GM23248 (cell line): ENCODE measurements around the gene RBM4B. TPM values are rescaled to one million over a fixed set of nuclear protein-coding genes. Genes with fewer than 3 reads are reported as not detected.

Experiments
- DNase-seq: peaks from one replicate; pipeline ENCODE4 v3.0.0-alpha.2; 2015
- H2AFZ ChIP-seq: fragments of 200-600 bp; sonication (generic); 2 replicates; pipeline ENCODE4 v1.6.1; 2016; ENCODE audit warnings: antibody characterized with exemption
- H3F3A ChIP-seq: fragments of 200-600 bp; sonication (generic); 2 replicates; pipeline ENCODE4 v1.6.1; 2016; ENCODE audit warnings: mild to moderate bottlenecking, antibody characterized with exemption, mixed run types; ENCODE audit not compliant: insufficient read depth
- H3K27ac ChIP-seq: fragments of 200-600 bp; sonication (generic); 2 replicates; pipeline ENCODE4 v1.5.1; 2016; ENCODE audit warnings: mild to moderate bottlenecking
- H3K27me3 ChIP-seq: fragments of 200-600 bp; sonication (generic); replicated peaks from 2 replicates; pipeline ENCODE4 v1.6.1; 2016; ENCODE audit warnings: mild to moderate bottlenecking; ENCODE audit not compliant: insufficient read depth
- H3K36me3 ChIP-seq: fragments of 200-600 bp; sonication (generic); 2 replicates; pipeline ENCODE4 v1.6.1; 2016; ENCODE audit warnings: low read depth, mild to moderate bottlenecking
- H3K4me1 ChIP-seq: fragments of 200-600 bp; sonication (generic); 2 replicates; pipeline ENCODE4 v1.6.1; 2016; ENCODE audit warnings: mild to moderate bottlenecking; ENCODE audit not compliant: insufficient read depth
- H3K4me2 ChIP-seq: fragments of 200-600 bp; sonication (generic); one replicate; pipeline ENCODE4 v1.6.1; 2016; ENCODE audit warnings: mild to moderate bottlenecking; ENCODE audit not compliant: unreplicated experiment
- H3K4me3 ChIP-seq: fragments of 200-600 bp; sonication (generic); 2 replicates; pipeline ENCODE4 v1.5.1; 2016; ENCODE audit warnings: mild to moderate bottlenecking
- H3K79me2 ChIP-seq: fragments of 200-600 bp; sonication (generic); 2 replicates; pipeline ENCODE4 v1.6.1; 2016; ENCODE audit warnings: mild to moderate bottlenecking; ENCODE audit not compliant: insufficient read depth
- H3K9ac ChIP-seq: fragments of 200-600 bp; sonication (generic); 2 replicates; pipeline ENCODE4 v1.6.1; 2016; ENCODE audit warnings: mild to moderate bottlenecking
- H3K9me2 ChIP-seq: fragments of 200-600 bp; sonication (generic); 2 replicates; pipeline ENCODE4 v1.6.1; 2016; ENCODE audit warnings: mixed run types, mild to moderate bottlenecking, moderate library complexity; ENCODE audit not compliant: insufficient read depth
- H3K9me3 ChIP-seq: fragments of 200-600 bp; sonication (generic); one replicate; pipeline ENCODE4 v1.6.1; 2017; ENCODE audit warnings: low read depth
- H4K20me1 ChIP-seq: fragments of 200-600 bp; sonication (generic); 2 replicates; pipeline ENCODE4 v1.6.0; 2016; ENCODE audit not compliant: insufficient read depth
- EZH2 ChIP-seq: fragments of 200-600 bp; sonication (generic); IDR thresholded peaks from 2 replicates; pipeline ENCODE4 v1.6.1; 2018; ENCODE audit warnings: antibody characterized with exemption, mild to moderate bottlenecking; ENCODE audit not compliant: insufficient read depth, poor library complexity, severe bottlenecking
- EZH2phosphoT487 ChIP-seq: fragments of 200-600 bp; sonication (generic); IDR thresholded peaks from 2 replicates; pipeline ENCODE4 v1.6.1; 2018; ENCODE audit warnings: antibody characterized with exemption, moderate library complexity, mild to moderate bottlenecking, low read depth; ENCODE audit not compliant: insufficient read depth
- WGBS, 2 experiments: methylation state at CpG; one replicate each; pipeline ENCODE4 v1.1.6; 2015 to 2017; ENCODE audit warnings: low lambda C conversion rate in 2 of 2, low coverage in 1 of 2; ENCODE audit errors: missing lambda C conversion rate in 2 of 2; 5-methylcytosine and 5-hydroxymethylcytosine counted together
- in situ Hi-C: fragments of 300-500 bp; cut with MboI; formaldehyde crosslinking; loops from 2 replicates; pipeline ENCODE4 v1.15.0; 2020
- polyA plus RNA-seq: library from polyadenylated mRNA; unstranded; fragments of >200 nt; fragmentation: Nextera tagmentation; extraction: Ambion mirVana; gene quantifications from 2 replicates; pipeline ENCODE4 v1.2.1, GENCODE V29; 2016
- total RNA-seq: library from RNA; depleted of rRNA; stranded (reverse); fragments of >200 nt; shearing (Covaris generic); gene quantifications from 2 replicates; pipeline ENCODE4 v1.2.3, GENCODE V29; 2014

RBM4B gene
- total and polyA plus RNA-seq, 2 experiments from 2014 or later: 18.5 to 23.4 TPM

GRCh38 chr11:66683877-66684276 is 6.2 kb upstream of the RBM4B start:
- Histone ChIP-seq H3K9me2 (no peaks in the 10 kb centered on the region), H3K36me3 (no peaks in the 10 kb centered on the region), H4K20me1 (no peaks in the 10 kb centered on the region), H3K4me2 (no peak overlapping the region), H3K27ac (no peak overlapping the region), H2AFZ (no peak overlapping the region), H3K27me3 (no peaks in the 10 kb centered on the region), H3K4me1 (no peaks in the 10 kb centered on the region), H3K9me3 (no peaks in the 10 kb centered on the region), H3K9ac (no peak overlapping the region), H3F3A (0 out of 2 replicates have a peak, but pooled peaks cover under 1% of the 10 kb centered on the region), H3K79me2 (no peaks in the 10 kb centered on the region), H3K4me3 (no peak overlapping the region)
- no peak for DNase-seq
- no peak for TF ChIP-seq EZH2
- TF ChIP-seq EZH2phosphoT487: no peak
- 84 to 88% methylated on average over 8 of the region's 8 CpGs for WGBS, 2 experiments
- in situ Hi-C loops: no loop called here

- Histone ChIP-seq H4K20me1 (no peaks in the 10 kb centered on the region), H3K27ac (no peak overlapping the region), H2AFZ (no peak overlapping the region), H3K4me1 (peaks cover 9% of the 10 kb centered on the region), H3K9me2 (no peaks in the 10 kb centered on the region), H3F3A (peaks cover 11% of the 10 kb centered on the region), H3K9me3 (no peaks in the 10 kb centered on the region), H3K4me3 (no peak overlapping the region), H3K79me2 (peaks cover 12% of the 10 kb centered on the region), H3K36me3 (no peaks in the 10 kb centered on the region), H3K27me3 (no peaks in the 10 kb centered on the region), H3K4me2 (no peak overlapping the region), H3K9ac (no peak overlapping the region)
- no peak for DNase-seq
- no peak for TF ChIP-seq EZH2
- in situ Hi-C loops: no loop called here
- WGBS, 2 experiments: 89 to 93% methylated on average over 7 of the region's 7 CpGs
Observed at GRCh38 chr11:66680966-66681645, 3.4 kb upstream of the RBM4B start.

GRCh38 chr11:66676931-66677598 is 622 bp downstream of the RBM4B start:
- peaks cover 17% of the 10 kb centered on the region for H3K4me1 ChIP-seq
- DNase-seq: peak; percentile 49
- TF ChIP-seq EZH2phosphoT487: no peak
- TF ChIP-seq EZH2: no peak
- no peaks in the 10 kb centered on the region for H3K27me3 ChIP-seq
- no peaks in the 10 kb centered on the region for H3K9me2 ChIP-seq
- 7 to 9% methylated on average over 21 to 27 of the region's 27 CpGs for WGBS, 2 experiments
- H3K27ac ChIP-seq: peak overlapping the region; percentile 98
- no peaks in the 10 kb centered on the region for H3K9me3 ChIP-seq
- 0 out of 2 replicates have a peak, but pooled peaks cover 5% of the 10 kb centered on the region for H3K36me3 ChIP-seq
- H2AFZ ChIP-seq: peak overlapping the region; percentile 80
- peaks cover 28% of the 10 kb centered on the region for H3F3A ChIP-seq
- in situ Hi-C loops: no loop called here
- H3K79me2 ChIP-seq: peaks cover 53% of the 10 kb centered on the region
- H4K20me1 ChIP-seq: no peaks in the 10 kb centered on the region
- H3K4me2 ChIP-seq: peak overlapping the region; percentile 91
- H3K9ac ChIP-seq: peak overlapping the region; percentile 97
- peak overlapping the region; percentile 78 for H3K4me3 ChIP-seq

GRCh38 chr11:66676282-66676919 is 1.3 kb downstream of the RBM4B start:
- Histone ChIP-seq H3K4me3 (peak overlapping the region; percentile 78), H3K79me2 (peaks cover 59% of the 10 kb centered on the region), H3K27me3 (no peaks in the 10 kb centered on the region), H4K20me1 (no peaks in the 10 kb centered on the region), H3F3A (peaks cover 28% of the 10 kb centered on the region), H3K9me3 (no peaks in the 10 kb centered on the region), H3K4me1 (peaks cover 17% of the 10 kb centered on the region), H3K9me2 (no peaks in the 10 kb centered on the region), H3K9ac (no peak overlapping the region; the same call in 1 of the 2 replicates), H3K4me2 (peak overlapping the region; percentile 91), H3K36me3 (0 out of 2 replicates have a peak, but pooled peaks cover 5% of the 10 kb centered on the region), H2AFZ (no peak overlapping the region), H3K27ac (no peak overlapping the region)
- no peak for DNase-seq
- 68 to 70% methylated on average over 16 of the region's 16 CpGs for WGBS, 2 experiments
- TF ChIP-seq EZH2phosphoT487: no peak
- no peak for TF ChIP-seq EZH2
- in situ Hi-C loops: no loop called here
